PFSK-1 (cell line): ENCODE measurements around the gene BLOC1S1.

Source experiments
- FOXP2 ChIP-seq: optimal IDR thresholded peaks from 2 replicates; pipeline ENCODE3; 2011; ENCODE audit warnings: borderline replicate concordance, control low read depth, inconsistent platforms; ENCODE audit not compliant: insufficient read depth; ENCODE audit errors: extremely low read length, extremely low read depth
- POLR2AphosphoS5 ChIP-seq: IDR thresholded peaks from 2 replicates; pipeline ENCODE4 v1.6.1; 2012; ENCODE audit warnings: low read depth, mild to moderate bottlenecking, control low read depth, low read length, moderate library complexity
- REST ChIP-seq, 2 experiments: IDR thresholded peaks; 2 replicates each; pipeline versions ENCODE4 v1.6.1 to v1.8.0; 2011 to 2012; ENCODE audit warnings: low read depth in 2 of 2, low read length in 2 of 2, control low read depth in 1 of 2, inconsistent platforms in 1 of 2, mild to moderate bottlenecking in 1 of 2, moderate library complexity in 1 of 2; ENCODE audit not compliant: insufficient read depth in 1 of 2
- SIN3A ChIP-seq: IDR thresholded peaks from 2 replicates; pipeline ENCODE4 v1.6.1; 2012; ENCODE audit warnings: mild to moderate bottlenecking, low read length, moderate library complexity, borderline replicate concordance; ENCODE audit not compliant: insufficient read depth
- TAF1 ChIP-seq: IDR thresholded peaks from 2 replicates; pipeline ENCODE4 v1.6.1; 2012; ENCODE audit warnings: low read length, control low read depth, borderline replicate concordance; ENCODE audit not compliant: insufficient read depth

- TF ChIP-seq TAF1 (no peak), SIN3A (no peak), REST (IDR thresholded peaks at IDR 0.05; ENCODE audit: insufficient read depth in 1 of 2, low read depth in 2 of 2, low read length in 2 of 2) (no peak), POLR2AphosphoS5 (no peak), FOXP2 (no peak)
These were observed 39.4 kb downstream of the BLOC1S1 start for GRCh38 chr12:55755246-55755645.
